Tibial nerve (tissue), 4 donors: ENCODE measurements around the gene SPATA31C2.

Experiments
- CTCF ChIP-seq, 5 experiments: fragments of 200-600 bp in 3 of 5; fragments of 450-650 bp in 2 of 5; sonication (generic) in 3 of 5; IDR thresholded peaks; one replicate each; pipeline ENCODE4 v1.5.1; 2016 to 2019; ENCODE audit warnings: antibody characterized with exemption in 5 of 5, mild to moderate bottlenecking in 3 of 5, moderate library complexity in 2 of 5
- EP300 ChIP-seq, 2 donors: sonication (generic); formaldehyde crosslinking; IDR thresholded peaks; one replicate each; pipeline ENCODE4 v1.6.1; 2017; ENCODE audit warnings: antibody characterized with exemption in 2 of 2, mild to moderate bottlenecking in 1 of 2

DNA sequence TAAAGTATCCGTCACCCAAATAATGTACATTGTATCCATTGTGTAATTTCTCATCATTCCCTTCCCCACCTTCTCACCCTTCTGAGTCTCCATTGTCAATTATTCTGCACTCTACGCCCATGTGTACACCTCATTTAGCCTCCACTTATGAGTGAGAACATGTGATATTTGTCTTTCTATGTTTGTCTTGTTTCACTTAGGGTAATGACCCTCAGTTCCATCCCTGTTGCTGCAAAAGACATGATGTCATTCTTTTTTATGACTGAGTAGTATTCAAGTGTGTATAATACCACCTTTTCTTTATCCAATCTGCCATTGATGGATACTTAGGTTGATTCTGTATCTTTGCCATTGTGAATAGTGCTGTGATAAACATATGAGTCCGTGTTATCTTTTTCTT, 4.9 kb upstream of the SPATA31C2 start:
- no peak for TF ChIP-seq CTCF (IDR thresholded peaks at IDR 0.05)
- TF ChIP-seq EP300 (IDR thresholded peaks at IDR 0.05), result no peak
